Measurements from ENCODE around the gene TEX264.
"Not testable (repeated sequence)": the region's sequence is repeated elsewhere in the genome, so short reads cannot be mapped to it uniquely, and the experiment has no call there.

Gene TEX264

GRCh38 chr3:51742320-51742719, 71.3 kb downstream of the TEX264 start:
- DNase-seq (ENCODE audit: insufficient read length, low spot score); FAIRE-seq: not testable (repeated sequence)

GRCh38 chr3:51742978-51743377, 71.9 kb downstream of the TEX264 start:
- not testable (repeated sequence) for FAIRE-seq; DNase-seq (ENCODE audit: insufficient read length, low spot score)

- DNase-seq (ENCODE audit: insufficient read length, low spot score) (no peak), FAIRE-seq (no peak)
Measured at GRCh38 chr3:51747840-51748239, 76.8 kb downstream of the TEX264 start.

- DNase-seq (ENCODE audit: insufficient read length, low spot score): no peak
- no peak for FAIRE-seq
Measured at GRCh38 chr3:51748327-51748726, 77.3 kb downstream of the TEX264 start.

GRCh38 chr3:51750878-51751277, 79.8 kb downstream of the TEX264 start:
- no peak for FAIRE-seq
- DNase-seq (ENCODE audit: insufficient read length, low spot score): no peak

- FAIRE-seq: peak; percentile 73
- DNase-seq (ENCODE audit: insufficient read length, low spot score): no peak
Measured at GRCh38 chr3:51751287-51751686, 80.2 kb downstream of the TEX264 start.

Measured in GM19239 (cell line).